GM18907 (cell line): ENCODE results near the gene CREB3L1.

Experiments
- ATAC-seq: cut with Tn5 transposase; IDR thresholded peaks from one replicate; pipeline ENCODE4 v1.9.1; 2021; ENCODE audit warnings: mild to moderate bottlenecking, moderate library complexity; ENCODE audit not compliant: unreplicated experiment

CREB3L1 gene

GRCh38 chr11:46363031-46363407 is 85.6 kb downstream of the CREB3L1 start:
- ATAC-seq: no peak

- no peak for ATAC-seq
These were observed 86.1 kb downstream of the CREB3L1 start for GRCh38 chr11:46363455-46364005.

GRCh38 chr11:46364056-46364455 is 86.6 kb downstream of the CREB3L1 start:
- ATAC-seq: no peak

- ATAC-seq: no peak
These were observed 87.3 kb downstream of the CREB3L1 start for GRCh38 chr11:46364791-46365190.

GRCh38 chr11:46366260-46366659 is 88.8 kb downstream of the CREB3L1 start:
- ATAC-seq: no peak

GRCh38 chr11:46366661-46367161 is 89.2 kb downstream of the CREB3L1 start:
- no peak for ATAC-seq

GRCh38 chr11:46367244-46367915 is 89.9 kb downstream of the CREB3L1 start:
- no peak for ATAC-seq

GRCh38 chr11:46367916-46368267 is 90.4 kb downstream of the CREB3L1 start:
- no peak for ATAC-seq

- peak; percentile 44 for ATAC-seq
These were observed 92.1 kb downstream of the CREB3L1 start for GRCh38 chr11:46369458-46370152.

- no peak for ATAC-seq
These were observed 92.8 kb downstream of the CREB3L1 start for GRCh38 chr11:46370253-46370652.
